Activated T-cell treated with anti-CD3 and anti-CD28 coated beads, Interleukin-2, amount 50 U/mL, for 72 hours (primary cell): ENCODE results near the gene FOXP2. TPM values are rescaled to one million over a fixed set of nuclear protein-coding genes. Genes with fewer than 3 reads are reported as not detected.

Experiments used
- ATAC-seq, 2 donors: fragments of 150-1000 bp; cut with Tn5 transposase; replicated peaks in 1 of 2; 2 replicates each; pipeline ENCODE4 v1.10.0; 2021; ENCODE audit warnings: moderate library complexity in 2 of 2, mild to moderate bottlenecking in 1 of 2
- DNase-seq, 2 donors: peaks; one replicate each; pipeline ENCODE4 v3.0.0; 2021 to 2022; ENCODE audit warnings: mixed read lengths in 1 of 2
- H3K27ac Mint-ChIP-seq: one replicate; pipeline ENCODE4 v1.8.0; 2022; ENCODE audit warnings: mild to moderate bottlenecking, moderate library complexity, mixed read lengths
- H3K27me3 Mint-ChIP-seq: one replicate; pipeline ENCODE4 v1.8.0; 2022; ENCODE audit warnings: low read depth, mixed read lengths
- H3K36me3 Mint-ChIP-seq, 2 donors: one replicate each; pipeline ENCODE4 v1.8.0; 2022; ENCODE audit warnings: mixed read lengths in 2 of 2, mild to moderate bottlenecking in 1 of 2; ENCODE audit not compliant: insufficient read depth in 2 of 2
- H3K4me1 Mint-ChIP-seq: one replicate; pipeline ENCODE4 v1.8.0; 2022; ENCODE audit warnings: low read depth, mixed read lengths
- H3K4me3 Mint-ChIP-seq, 2 donors: one replicate each; pipeline ENCODE4 v1.8.0; 2022; ENCODE audit warnings: mild to moderate bottlenecking in 2 of 2, mixed read lengths in 2 of 2, moderate library complexity in 2 of 2
- H3K9me3 Mint-ChIP-seq, 2 donors: one replicate each; pipeline ENCODE4 v1.8.0; 2022; ENCODE audit warnings: mixed read lengths in 2 of 2
- total RNA-seq, 2 donors: library from RNA; stranded (reverse); gene quantifications; one replicate each; pipeline ENCODE4 v1.2.3, GENCODE V29; 2022

Gene FOXP2
- total RNA-seq, 2 donors from 2014 or later, result not detected

DNA sequence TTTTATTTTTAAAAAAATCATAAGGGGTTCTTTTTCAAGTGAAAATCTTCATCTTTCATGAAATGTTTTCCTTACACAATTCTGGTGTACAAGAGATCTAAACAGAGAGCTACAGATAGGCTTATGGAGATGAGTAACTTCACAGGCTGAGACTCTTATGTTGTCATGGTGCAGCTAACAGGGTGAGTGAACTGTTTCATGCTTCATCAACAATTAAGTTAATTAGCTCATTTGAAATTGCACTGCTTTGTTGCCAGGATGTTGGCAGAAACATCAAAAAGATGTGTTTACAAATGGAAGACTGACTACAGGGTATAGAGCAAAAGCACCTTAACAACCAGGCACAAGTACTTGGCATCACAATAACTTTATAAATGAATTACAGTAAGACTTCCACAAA lies 230.8 kb downstream of the FOXP2 start:
- Mint-ChIP-seq H3K36me3 (no peaks in the 10 kb centered on the region), H3K27me3 (no peaks in the 10 kb centered on the region), H3K9me3 (no peaks in the 10 kb centered on the region), H3K4me1 (no peaks in the 10 kb centered on the region), H3K4me3 (no peak overlapping the region), H3K27ac (no peak overlapping the region)
- ATAC-seq (no peak), DNase-seq (no peak)

DNA sequence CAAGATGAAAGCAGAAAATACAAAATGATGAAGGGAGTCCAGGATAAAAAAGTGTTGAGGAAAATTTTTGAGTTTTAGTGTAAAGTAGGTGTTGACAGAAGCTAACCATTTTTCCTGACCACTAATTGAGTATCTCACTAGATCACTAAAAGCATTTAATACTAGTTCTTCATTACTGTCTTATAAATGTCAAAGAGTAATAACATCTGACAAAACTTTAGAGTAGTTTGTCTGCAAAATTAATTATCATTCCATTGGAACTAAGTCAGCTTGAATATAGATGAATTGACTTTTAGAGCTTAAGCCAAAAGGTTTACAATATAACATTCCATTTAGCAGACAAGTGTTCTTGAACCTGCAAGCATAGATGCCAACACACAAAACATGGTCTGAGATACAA lies 232.9 kb downstream of the FOXP2 start:
- no peak overlapping the region for H3K4me3 Mint-ChIP-seq
- H3K9me3 Mint-ChIP-seq, result no peaks in the 10 kb centered on the region
- DNase-seq, result no peak
- no peaks in the 10 kb centered on the region for H3K27me3 Mint-ChIP-seq
- no peak overlapping the region for H3K27ac Mint-ChIP-seq
- H3K36me3 Mint-ChIP-seq, result no peaks in the 10 kb centered on the region
- no peaks in the 10 kb centered on the region for H3K4me1 Mint-ChIP-seq
- ATAC-seq, result no peak

DNA sequence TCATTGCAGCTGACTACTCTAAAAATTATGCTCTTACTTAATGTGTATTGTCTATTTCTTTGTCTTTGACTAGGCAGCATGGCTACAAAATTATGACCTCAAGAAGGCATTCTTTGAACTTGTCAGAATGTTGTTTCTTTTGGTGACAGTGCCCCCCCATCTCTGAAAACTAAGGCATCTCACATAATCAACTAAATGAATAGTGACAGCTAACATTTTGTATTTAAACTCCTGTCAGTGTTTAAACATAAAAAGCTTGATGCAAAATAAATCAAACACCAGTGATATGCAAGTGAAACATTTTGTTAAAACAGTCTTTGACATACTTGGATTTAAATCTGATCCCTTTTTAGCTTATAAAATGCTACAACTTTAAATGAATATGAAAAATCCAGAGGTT lies 233.5 kb downstream of the FOXP2 start:
- no peak for ATAC-seq
- Mint-ChIP-seq H3K4me3 (no peak overlapping the region), H3K36me3 (no peaks in the 10 kb centered on the region), H3K9me3 (no peaks in the 10 kb centered on the region), H3K27me3 (no peaks in the 10 kb centered on the region), H3K4me1 (no peaks in the 10 kb centered on the region), H3K27ac (no peak overlapping the region)
- DNase-seq, result no peak

DNA sequence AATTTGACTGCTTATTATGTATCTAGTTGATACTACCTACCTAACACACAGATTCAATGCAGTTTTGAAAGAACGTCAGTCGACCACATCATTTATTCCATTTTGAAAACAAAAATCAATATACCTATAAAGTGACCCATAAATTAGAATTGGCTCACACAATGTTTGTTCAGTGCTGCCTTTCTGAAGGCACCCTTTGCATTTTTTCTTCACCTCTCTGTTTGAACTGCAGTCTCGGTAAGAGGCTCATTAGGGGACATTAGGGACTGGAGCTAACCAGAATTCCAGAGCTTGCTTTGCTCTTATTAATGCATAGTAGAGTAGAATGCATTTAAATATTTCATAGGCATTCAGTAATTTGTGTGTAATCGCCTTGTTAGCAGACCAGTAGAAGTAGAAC lies 234.1 kb downstream of the FOXP2 start:
- ATAC-seq (no peak), DNase-seq (no peak)
- Mint-ChIP-seq H3K9me3 (no peaks in the 10 kb centered on the region), H3K4me1 (no peaks in the 10 kb centered on the region), H3K36me3 (no peaks in the 10 kb centered on the region), H3K4me3 (no peak overlapping the region), H3K27me3 (no peaks in the 10 kb centered on the region), H3K27ac (no peak overlapping the region)

DNA sequence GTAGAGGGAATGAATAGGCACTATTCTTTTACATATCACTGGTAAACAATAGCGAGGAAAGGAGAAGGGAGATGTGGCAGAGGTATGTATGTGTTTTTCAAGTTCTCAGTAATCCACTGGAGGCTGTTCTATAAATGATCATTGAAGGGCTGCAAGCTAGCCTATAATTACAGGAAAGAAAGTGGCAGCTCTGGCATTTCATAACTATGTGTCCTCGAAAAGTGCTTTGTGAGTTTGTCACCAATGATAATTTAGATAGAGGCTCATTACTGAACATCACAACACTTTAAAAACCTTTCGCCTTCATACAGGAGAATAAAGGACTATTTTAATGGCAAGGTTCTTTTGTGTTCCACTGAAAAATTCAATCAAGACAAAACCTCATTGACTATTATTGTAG lies 235.1 kb downstream of the FOXP2 start:
- no peaks in the 10 kb centered on the region for H3K4me1 Mint-ChIP-seq
- no peaks in the 10 kb centered on the region for H3K27me3 Mint-ChIP-seq
- no peaks in the 10 kb centered on the region for H3K9me3 Mint-ChIP-seq
- no peak overlapping the region for H3K4me3 Mint-ChIP-seq
- no peak for ATAC-seq
- H3K27ac Mint-ChIP-seq, result no peak overlapping the region
- no peak for DNase-seq
- H3K36me3 Mint-ChIP-seq, result no peaks in the 10 kb centered on the region

DNA sequence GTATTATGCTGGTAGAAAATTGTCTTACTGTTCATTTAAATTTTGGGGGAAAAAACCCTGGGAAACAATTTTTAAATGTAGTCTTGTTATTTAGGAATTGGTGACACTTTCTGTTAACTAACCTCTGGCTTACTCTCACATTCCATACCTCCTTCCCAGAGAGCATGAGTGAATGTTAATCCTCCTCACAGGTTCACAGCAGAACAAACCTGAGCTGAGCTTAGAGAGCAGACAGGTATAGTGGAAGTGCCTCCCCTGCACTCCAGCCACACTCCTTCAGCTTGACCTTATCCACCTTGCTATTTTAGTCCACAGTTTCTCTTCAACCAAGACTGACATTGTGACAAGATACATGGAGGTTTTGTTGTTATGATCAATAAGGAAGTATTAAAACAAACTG lies 235.9 kb downstream of the FOXP2 start:
- Mint-ChIP-seq H3K27ac (no peak overlapping the region), H3K4me1 (no peaks in the 10 kb centered on the region), H3K9me3 (no peaks in the 10 kb centered on the region), H3K4me3 (no peak overlapping the region), H3K27me3 (no peaks in the 10 kb centered on the region), H3K36me3 (no peaks in the 10 kb centered on the region)
- DNase-seq, result no peak
- no peak for ATAC-seq

DNA sequence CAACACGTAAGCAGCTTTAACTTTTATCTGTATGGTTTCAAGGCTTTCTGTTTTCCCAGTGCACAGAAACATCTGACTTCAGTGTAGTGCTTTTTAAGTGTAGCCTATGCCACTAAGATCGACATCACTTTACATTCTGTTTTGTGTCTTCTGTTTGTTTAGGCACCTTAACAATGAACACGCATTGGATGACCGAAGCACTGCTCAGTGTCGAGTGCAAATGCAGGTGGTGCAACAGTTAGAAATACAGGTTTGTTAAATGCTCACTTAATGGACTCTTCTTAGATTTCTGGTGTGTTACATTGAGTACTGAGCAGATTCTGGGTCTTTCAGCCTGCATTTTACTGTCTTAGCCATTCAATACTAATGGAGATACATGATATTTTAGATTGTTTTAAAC lies 237.4 kb downstream of the FOXP2 start:
- no peak for DNase-seq
- H3K4me3 Mint-ChIP-seq, result no peak overlapping the region

DNA sequence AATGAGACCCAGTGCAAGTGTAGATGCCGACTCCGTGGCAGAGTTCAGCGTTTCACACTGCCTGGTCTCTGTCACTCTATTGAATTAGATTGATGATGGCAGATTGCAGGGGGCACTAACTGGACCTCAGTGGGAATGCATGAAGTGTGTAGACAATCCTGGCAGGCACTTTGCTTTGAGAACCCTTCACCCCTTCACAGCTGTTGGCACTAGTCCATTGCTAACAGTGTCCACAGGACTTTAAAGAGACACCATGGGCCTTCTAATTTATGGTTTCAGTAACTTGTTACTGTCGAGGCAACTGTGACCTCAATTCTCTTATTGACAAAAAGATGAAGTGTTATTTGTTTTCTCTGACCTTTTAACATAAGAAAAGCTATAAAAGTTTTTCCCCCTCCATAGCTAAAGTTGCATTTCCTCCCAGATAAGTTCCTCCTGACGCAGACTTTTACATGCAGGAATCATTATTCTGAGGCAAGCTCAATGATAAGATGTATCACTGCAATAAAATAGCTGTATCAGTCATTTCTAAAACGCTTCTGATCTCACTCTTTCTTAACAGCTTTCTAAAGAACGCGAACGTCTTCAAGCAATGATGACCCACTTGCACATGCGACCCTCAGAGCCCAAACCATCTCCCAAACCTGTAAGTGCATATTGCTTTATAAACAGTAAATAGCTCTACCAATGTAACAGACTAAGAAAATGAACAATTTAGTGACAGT lies 238.9 kb downstream of the FOXP2 start:
- Mint-ChIP-seq H3K27me3 (no peaks in the 10 kb centered on the region), H3K27ac (no peak overlapping the region), H3K9me3 (no peaks in the 10 kb centered on the region), H3K4me3 (no peak overlapping the region), H3K4me1 (no peaks in the 10 kb centered on the region), H3K36me3 (no peaks in the 10 kb centered on the region)
- ATAC-seq (no peak), DNase-seq (no peak)

More for the DNA sequence above, 237.4 kb downstream of the FOXP2 start:
- Mint-ChIP-seq H3K9me3 (no peaks in the 10 kb centered on the region), H3K27ac (no peak overlapping the region), H3K27me3 (no peaks in the 10 kb centered on the region), H3K36me3 (no peaks in the 10 kb centered on the region), H3K4me1 (no peaks in the 10 kb centered on the region)
- ATAC-seq, result no peak

DNA sequence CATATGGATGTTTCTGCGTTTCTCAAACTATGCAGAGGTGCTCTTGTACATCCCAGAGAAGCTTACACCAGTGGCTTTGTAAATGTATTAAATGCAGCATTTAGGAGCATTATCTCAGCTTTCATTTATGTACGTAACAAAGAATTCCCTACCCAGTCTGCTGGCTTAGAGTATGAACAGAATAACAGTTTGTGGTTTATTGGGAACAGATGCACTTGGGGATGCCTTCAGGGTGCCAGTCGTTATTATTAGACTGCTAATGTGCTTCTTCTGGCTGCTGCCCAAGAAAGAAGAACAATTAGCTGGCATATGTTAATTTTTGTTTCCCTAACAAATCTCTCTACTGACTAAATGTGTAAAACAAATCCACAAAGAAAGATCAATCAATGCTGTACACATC lies 241.9 kb downstream of the FOXP2 start:
- Mint-ChIP-seq H3K9me3 (no peaks in the 10 kb centered on the region), H3K4me1 (no peaks in the 10 kb centered on the region), H3K36me3 (no peaks in the 10 kb centered on the region), H3K27ac (no peak overlapping the region), H3K27me3 (no peaks in the 10 kb centered on the region), H3K4me3 (no peak overlapping the region)
- ATAC-seq (no peak), DNase-seq (no peak)

DNA sequence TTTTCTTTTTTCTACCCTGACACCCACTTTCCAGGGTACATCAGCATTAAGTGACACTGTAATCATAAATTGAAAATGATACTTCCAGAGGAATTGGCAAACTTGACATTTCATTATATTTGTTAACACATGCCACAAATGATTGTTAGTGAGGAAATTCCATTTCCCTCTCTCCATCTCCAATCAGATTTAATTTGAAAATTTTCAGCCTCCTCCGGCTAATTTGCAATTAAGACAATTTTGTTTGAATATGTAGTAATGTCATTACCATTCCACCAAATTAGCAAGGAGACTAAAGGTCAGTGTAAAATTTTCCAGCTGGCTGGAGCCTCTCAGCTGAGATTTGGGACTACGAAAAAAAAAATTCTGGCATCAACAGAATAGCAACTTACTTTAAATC lies 242.7 kb downstream of the FOXP2 start:
- DNase-seq (no peak), ATAC-seq (no peak)
- Mint-ChIP-seq H3K27me3 (no peaks in the 10 kb centered on the region), H3K9me3 (no peaks in the 10 kb centered on the region), H3K4me3 (no peak overlapping the region), H3K27ac (no peak overlapping the region), H3K36me3 (no peaks in the 10 kb centered on the region), H3K4me1 (no peaks in the 10 kb centered on the region)

DNA sequence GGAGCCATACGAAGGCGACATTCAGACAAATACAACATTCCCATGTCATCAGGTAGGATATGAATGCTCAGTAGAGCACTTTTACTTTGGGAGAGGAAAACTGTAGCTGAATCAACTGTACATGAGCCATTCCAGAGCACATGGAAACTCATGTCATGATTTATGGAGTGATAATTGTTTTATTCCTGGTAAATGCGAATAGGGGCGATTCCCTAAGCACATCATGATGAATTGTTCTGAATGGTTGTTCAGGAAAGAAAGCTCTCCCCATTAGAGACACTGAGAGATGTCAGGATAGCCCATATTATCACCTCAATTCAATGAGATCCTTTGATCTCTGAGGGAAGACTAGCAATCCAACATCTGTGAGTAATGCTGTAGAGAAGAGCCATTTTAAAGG lies 243.6 kb downstream of the FOXP2 start:
- H3K27ac Mint-ChIP-seq, result no peak overlapping the region
- H3K27me3 Mint-ChIP-seq, result no peaks in the 10 kb centered on the region
- no peak for ATAC-seq
- no peaks in the 10 kb centered on the region for H3K9me3 Mint-ChIP-seq
- H3K36me3 Mint-ChIP-seq, result no peaks in the 10 kb centered on the region
- no peak for DNase-seq
- no peak overlapping the region for H3K4me3 Mint-ChIP-seq
- no peaks in the 10 kb centered on the region for H3K4me1 Mint-ChIP-seq

DNA sequence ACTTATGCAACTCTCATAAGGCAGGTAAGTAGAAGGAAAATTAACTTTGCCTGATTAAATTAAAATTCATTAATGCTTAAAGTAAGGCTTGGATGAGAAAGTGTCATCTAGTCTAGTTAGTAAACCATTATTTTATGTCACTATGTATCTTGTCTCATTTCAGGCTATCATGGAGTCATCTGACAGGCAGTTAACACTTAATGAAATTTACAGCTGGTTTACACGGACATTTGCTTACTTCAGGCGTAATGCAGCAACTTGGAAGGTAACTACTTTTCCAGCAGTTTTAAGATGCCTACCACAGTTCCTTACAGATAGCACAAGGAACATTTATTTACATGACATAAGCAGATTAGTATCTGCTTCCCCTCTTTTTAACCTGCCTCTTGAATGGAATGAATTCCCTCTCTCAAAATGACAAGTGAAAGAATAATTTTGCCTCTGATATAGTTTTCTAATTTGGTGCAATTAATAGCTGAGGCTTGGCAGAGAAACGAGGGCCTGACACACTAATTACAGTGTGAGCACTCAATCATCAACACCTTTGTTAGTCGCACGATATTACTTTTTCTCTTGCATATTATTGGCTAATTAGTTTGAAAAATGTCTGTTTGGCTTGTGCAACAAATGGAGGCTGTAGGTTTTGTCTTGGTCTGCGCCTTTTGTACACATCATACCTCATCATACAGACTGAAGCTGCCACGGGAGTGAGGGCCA lies 245.0 kb downstream of the FOXP2 start:
- no peak for ATAC-seq
- H3K27me3 Mint-ChIP-seq, result no peaks in the 10 kb centered on the region
- no peak for DNase-seq
- no peak overlapping the region for H3K4me3 Mint-ChIP-seq
- no peaks in the 10 kb centered on the region for H3K36me3 Mint-ChIP-seq
- no peaks in the 10 kb centered on the region for H3K9me3 Mint-ChIP-seq
- no peaks in the 10 kb centered on the region for H3K4me1 Mint-ChIP-seq
- no peak overlapping the region for H3K27ac Mint-ChIP-seq

DNA sequence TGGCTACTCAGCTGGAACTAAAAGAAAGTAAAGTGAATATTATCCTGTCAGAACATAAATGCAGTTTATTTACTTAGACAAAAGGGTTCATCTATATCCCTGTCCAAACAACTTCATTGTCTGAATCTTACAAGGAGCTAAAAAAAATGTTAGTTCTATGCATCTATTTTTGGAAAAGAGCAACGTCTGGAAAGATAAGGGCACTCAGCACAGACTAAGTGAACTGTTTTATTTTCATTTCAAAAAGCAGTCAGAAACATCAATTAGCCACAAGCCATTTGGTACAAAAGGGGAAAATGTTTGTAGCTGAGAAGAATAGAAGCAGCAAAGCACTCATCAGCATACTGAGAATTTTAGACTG lies 245.5 kb downstream of the FOXP2 start:
- no peaks in the 10 kb centered on the region for H3K27me3 Mint-ChIP-seq
- no peak overlapping the region for H3K27ac Mint-ChIP-seq
- H3K36me3 Mint-ChIP-seq, result no peaks in the 10 kb centered on the region
- H3K4me1 Mint-ChIP-seq, result no peaks in the 10 kb centered on the region
- no peak overlapping the region for H3K4me3 Mint-ChIP-seq
- DNase-seq, result no peak
- no peaks in the 10 kb centered on the region for H3K9me3 Mint-ChIP-seq
- no peak for ATAC-seq

DNA sequence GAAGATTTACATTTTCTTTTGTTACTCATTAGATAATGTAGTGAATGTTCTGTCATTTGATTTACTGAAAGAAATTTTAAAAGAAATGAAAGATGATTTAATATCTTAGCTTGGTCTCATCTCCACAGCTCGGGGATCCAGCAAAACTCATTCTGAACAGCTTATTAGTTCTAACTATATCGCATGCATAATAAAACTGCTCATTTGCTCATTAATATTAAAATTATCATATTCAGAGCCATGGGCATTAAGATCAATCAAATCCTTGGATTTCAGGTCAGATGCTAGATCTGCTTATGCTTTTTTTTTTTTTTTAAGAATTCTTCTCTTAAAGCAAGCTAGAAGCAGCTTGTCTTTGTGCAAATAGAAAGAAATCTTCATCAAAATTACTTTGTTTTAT lies 246.1 kb downstream of the FOXP2 start:
- no peaks in the 10 kb centered on the region for H3K9me3 Mint-ChIP-seq
- ATAC-seq, result no peak
- H3K4me1 Mint-ChIP-seq, result no peaks in the 10 kb centered on the region
- no peaks in the 10 kb centered on the region for H3K36me3 Mint-ChIP-seq
- H3K4me3 Mint-ChIP-seq, result no peak overlapping the region
- no peak overlapping the region for H3K27ac Mint-ChIP-seq
- no peaks in the 10 kb centered on the region for H3K27me3 Mint-ChIP-seq
- DNase-seq, result no peak
